ENCODE data around the gene MCTP2.

The MCTP2 gene

DNA sequence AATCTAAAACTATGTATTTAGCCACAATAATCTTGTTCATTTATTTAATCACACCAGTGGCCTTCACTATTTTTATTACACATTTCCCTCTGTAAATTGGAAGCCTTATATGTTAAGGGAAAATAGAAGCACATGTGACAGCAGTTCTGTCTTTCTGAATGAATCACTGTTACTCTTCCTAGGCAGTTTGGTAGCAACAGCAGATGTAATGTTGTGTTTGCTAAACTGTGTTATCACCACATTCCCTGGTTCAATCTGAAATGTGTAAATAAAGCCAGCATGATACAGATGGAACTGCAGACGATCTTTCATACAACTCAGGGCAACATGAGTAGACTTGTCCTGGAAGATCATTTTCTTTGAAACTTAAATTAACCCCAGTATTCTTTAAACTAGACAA lies 220.1 kb downstream of the MCTP2 start:
- Histone ChIP-seq H3K27ac (no peak overlapping the region), H3K36me3 (no peaks in the 10 kb centered on the region), H3K27me3 (ENCODE audit: insufficient read depth, low read depth, severe bottlenecking) (peaks cover 43% of the 10 kb centered on the region), H3K9me3 (ENCODE audit: severe bottlenecking) (no peaks in the 10 kb centered on the region), H3K4me3 (ENCODE audit: low read depth, low read length) (no peak overlapping the region)
- DNase-seq: no peak
- TF ChIP-seq, protein P1, sequence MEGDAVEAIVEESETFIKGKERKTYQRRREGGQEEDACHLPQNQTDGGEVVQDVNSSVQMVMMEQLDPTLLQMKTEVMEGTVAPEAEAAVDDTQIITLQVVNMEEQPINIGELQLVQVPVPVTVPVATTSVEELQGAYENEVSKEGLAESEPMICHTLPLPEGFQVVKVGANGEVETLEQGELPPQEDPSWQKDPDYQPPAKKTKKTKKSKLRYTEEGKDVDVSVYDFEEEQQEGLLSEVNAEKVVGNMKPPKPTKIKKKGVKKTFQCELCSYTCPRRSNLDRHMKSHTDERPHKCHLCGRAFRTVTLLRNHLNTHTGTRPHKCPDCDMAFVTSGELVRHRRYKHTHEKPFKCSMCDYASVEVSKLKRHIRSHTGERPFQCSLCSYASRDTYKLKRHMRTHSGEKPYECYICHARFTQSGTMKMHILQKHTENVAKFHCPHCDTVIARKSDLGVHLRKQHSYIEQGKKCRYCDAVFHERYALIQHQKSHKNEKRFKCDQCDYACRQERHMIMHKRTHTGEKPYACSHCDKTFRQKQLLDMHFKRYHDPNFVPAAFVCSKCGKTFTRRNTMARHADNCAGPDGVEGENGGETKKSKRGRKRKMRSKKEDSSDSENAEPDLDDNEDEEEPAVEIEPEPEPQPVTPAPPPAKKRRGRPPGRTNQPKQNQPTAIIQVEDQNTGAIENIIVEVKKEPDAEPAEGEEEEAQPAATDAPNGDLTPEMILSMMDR (IDR thresholded peaks at IDR 0.05; ENCODE audit: low read depth, low read length): no peak

DNA sequence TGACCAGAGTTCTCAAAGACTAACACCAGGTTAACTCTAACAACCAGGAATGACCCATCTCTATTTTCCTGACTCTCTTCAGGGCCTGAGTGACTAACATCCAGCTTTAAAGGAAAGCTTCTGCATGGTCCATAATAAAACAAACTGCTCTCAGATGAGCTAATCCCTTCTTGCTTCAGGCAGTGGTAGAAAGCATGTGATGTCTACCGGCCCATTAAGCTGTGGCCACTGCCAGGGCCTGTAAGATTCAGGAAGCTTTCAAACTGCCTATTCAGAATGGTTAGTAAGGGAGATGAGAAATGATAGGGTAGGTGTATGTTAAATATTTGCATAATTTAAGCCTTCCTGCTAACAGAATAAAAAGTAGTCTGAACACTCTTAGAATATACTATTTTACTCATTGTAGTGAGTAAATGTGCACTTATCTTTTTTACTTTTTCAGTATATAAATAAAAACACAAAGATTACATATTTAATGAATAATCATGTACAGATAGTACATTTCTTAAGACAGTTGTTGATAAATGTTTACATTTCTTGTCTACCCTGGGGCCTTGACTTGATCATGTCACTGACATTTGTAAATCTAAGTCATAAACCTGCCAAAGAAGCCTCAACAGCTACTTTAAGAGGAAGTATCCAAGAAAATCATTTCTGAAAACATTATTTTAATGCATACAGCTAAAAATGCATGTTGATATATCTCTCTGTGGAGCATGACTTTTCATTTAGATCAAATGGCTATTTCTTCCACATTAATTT lies 222.0 kb downstream of the MCTP2 start:
- TF ChIP-seq, protein P1 (IDR thresholded peaks at IDR 0.05; ENCODE audit: low read depth, low read length): no peak
- H3K36me3 ChIP-seq: no peaks in the 10 kb centered on the region
- H3K9me3 ChIP-seq (ENCODE audit: severe bottlenecking): no peaks in the 10 kb centered on the region
- H3K27me3 ChIP-seq (ENCODE audit: insufficient read depth, low read depth, severe bottlenecking): peaks cover 36% of the 10 kb centered on the region
- no peak for DNase-seq
- no peak overlapping the region for H3K4me3 ChIP-seq (ENCODE audit: low read depth, low read length)
- no peak overlapping the region for H3K27ac ChIP-seq

DNA sequence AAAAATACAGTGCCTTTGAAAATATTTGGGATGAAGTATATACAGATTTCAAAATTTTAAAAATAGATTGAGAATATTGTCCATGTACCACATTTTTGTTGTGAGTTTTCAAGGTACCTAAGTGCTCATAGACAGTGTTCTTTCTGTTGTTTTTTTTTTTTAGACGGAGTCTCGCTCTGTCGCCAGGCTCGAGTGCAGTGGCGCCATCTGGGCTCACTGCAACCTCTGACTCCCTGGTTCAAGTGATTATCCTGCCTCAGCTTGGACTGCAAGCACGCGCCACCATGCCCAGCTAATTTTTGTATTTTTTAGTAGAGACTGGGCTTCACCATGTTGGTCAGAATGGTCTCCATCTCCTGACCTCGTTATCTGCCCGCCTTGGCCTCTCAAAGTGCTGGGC lies 223.9 kb downstream of the MCTP2 start:
- Histone ChIP-seq H3K9me3 (ENCODE audit: severe bottlenecking) (no peaks in the 10 kb centered on the region), H3K27ac (no peak overlapping the region), H3K4me3 (ENCODE audit: low read depth, low read length) (no peak overlapping the region), H3K36me3 (no peaks in the 10 kb centered on the region), H3K27me3 (ENCODE audit: insufficient read depth, low read depth, severe bottlenecking) (peaks cover 38% of the 10 kb centered on the region)
- TF ChIP-seq, protein P1 (IDR thresholded peaks at IDR 0.05; ENCODE audit: low read depth, low read length): no peak
- no peak for DNase-seq

DNA sequence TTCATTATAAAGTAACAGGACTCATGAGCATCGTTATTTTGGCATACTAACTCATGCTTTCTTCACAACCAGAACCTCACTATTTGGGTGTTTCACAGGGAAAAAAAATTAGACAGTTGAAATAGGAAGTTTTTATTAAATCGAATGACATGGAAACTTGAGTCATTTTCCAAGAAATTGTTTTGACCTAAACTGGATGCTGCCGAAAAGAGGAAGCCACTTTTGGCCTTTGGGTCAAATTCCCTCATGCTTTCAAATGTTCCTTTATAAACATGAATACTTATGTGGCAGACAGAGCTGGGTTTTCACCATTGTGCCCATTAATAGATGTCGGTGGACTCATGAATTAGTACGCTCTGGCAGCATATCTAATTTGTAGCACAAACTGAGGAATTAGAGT lies 224.9 kb downstream of the MCTP2 start:
- H3K9me3 ChIP-seq (ENCODE audit: severe bottlenecking): no peaks in the 10 kb centered on the region
- H3K4me3 ChIP-seq (ENCODE audit: low read depth, low read length): no peak overlapping the region
- no peak for DNase-seq
- peaks cover 38% of the 10 kb centered on the region for H3K27me3 ChIP-seq (ENCODE audit: insufficient read depth, low read depth, severe bottlenecking)
- no peak overlapping the region for H3K27ac ChIP-seq
- TF ChIP-seq, protein P1 (IDR thresholded peaks at IDR 0.05; ENCODE audit: low read depth, low read length): no peak
- H3K36me3 ChIP-seq: no peaks in the 10 kb centered on the region

DNA sequence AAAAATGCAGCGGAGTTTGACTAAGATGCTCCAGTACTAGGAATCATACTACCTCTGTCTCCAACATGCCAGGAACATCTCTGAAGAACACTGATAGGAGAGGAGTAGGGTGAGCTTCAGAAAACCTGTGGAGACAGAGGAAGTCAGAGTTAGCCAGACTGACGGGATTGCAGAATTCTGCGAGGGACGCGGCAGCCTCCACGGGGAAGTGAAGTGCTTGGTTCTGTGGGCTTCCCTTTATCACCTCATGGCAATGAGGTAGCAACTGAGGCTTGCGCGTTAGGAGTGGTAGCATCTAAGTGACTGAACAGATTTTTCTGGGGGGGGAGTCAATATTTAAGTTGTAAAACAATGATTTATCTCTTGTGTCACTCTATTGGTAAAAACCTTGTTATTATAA lies 226.3 kb downstream of the MCTP2 start:
- Histone ChIP-seq H3K36me3 (no peaks in the 10 kb centered on the region), H3K27ac (no peak overlapping the region), H3K9me3 (ENCODE audit: severe bottlenecking) (no peaks in the 10 kb centered on the region), H3K4me3 (ENCODE audit: low read depth, low read length) (no peak overlapping the region), H3K27me3 (ENCODE audit: insufficient read depth, low read depth, severe bottlenecking) (peaks cover 37% of the 10 kb centered on the region)
- TF ChIP-seq, protein P1 (IDR thresholded peaks at IDR 0.05; ENCODE audit: low read depth, low read length): no peak
- DNase-seq: no peak

DNA sequence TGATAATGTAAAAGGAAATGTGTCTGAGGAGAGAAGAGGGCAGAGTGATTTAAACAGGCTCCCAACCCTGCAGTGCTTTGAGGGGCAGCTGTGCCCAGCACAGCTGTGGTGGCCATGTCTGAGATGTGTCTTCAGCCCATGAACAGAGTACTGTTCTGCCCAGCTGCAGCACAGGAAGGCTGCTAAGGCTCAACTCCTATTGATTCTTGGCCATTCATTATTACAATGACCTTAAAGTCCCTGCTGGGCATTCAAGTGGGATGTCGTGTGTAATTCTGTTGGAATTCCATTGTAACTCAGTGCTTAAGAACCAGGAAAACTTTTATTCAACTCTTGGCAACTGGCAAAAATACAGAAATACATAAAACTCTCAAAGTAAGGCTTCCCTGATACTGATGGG lies 229.3 kb downstream of the MCTP2 start:
- peaks cover 30% of the 10 kb centered on the region for H3K27me3 ChIP-seq (ENCODE audit: insufficient read depth, low read depth, severe bottlenecking)
- no peaks in the 10 kb centered on the region for H3K9me3 ChIP-seq (ENCODE audit: severe bottlenecking)
- H3K4me3 ChIP-seq (ENCODE audit: low read depth, low read length): no peak overlapping the region
- no peak for DNase-seq
- TF ChIP-seq, protein P1 (IDR thresholded peaks at IDR 0.05; ENCODE audit: low read depth, low read length): no peak
- no peaks in the 10 kb centered on the region for H3K36me3 ChIP-seq
- H3K27ac ChIP-seq: no peak overlapping the region

Data from WERI-Rb-1 (cell line).